IMR-90 (cell line): ENCODE results near the gene TUBD1. TPM values are rescaled to one million over a fixed set of nuclear protein-coding genes. Genes with fewer than 3 reads are reported as not detected.

Experiments used
- CTCF ChIP-seq: conservative IDR thresholded peaks from 2 replicates; pipeline ENCODE4 v1.5.1; 2012; ENCODE audit warnings: mild to moderate bottlenecking, low read depth, low read length, improper control_type of control experiment
- polyA plus RNA-seq, 3 experiments: library from polyadenylated mRNA; depleted of rRNA; stranded (reverse); fragments of >200 nt; gene quantifications; 2 replicates each; pipeline ENCODE4 v1.2.3, GENCODE V29; 2012; ENCODE audit warnings: low replicate concordance in 1 of 3
- total RNA-seq: library from RNA; depleted of rRNA; stranded (reverse); fragments of >200 nt; gene quantifications from 2 replicates; pipeline ENCODE4 v1.2.3, GENCODE V29; 2012

Gene TUBD1
- total and polyA plus RNA-seq, 2 of the 4 experiments (the other 2 are of a cell fraction) = 2.2 to 4.7 TPM

DNA sequence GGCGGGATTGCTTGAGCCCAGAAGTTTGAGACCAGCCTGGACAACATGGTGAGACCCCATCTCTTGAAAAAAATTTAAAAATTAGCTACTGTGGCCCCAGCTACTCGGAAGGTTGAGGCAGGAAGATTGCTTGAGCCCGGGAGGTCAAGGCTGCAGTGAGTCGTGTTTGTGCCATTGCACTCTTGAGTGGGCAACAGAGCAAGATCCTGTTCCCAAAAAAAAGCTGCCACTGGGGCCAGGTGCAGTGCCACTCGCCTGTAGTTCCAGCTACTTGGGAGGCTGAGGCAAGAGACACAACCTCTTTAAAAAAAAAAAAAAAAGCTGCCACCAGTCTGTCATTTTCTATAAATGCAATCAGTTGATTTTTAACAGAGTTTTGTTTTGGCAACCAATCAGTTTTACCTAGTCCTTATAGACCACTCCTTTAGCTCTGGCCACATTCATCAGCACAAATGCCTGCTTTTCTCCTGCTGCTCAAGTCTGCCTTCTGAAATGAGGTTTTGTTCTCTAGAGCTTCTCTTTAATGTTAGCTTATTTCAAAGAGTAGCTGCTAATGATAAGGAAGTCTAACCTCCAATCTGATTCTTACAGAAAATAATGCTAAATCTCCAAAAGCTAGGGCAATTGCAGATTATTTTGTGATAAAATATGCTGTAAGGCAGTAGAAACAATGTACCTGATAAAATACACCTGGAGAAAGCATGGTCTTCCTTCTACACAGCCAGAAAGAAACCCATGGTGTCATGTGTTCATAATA is 64.8 kb downstream of the TUBD1 start (continued):
- no peak for TF ChIP-seq CTCF
